ENCODE data around the gene GRAMD2A.

GRAMD2A gene

DNA sequence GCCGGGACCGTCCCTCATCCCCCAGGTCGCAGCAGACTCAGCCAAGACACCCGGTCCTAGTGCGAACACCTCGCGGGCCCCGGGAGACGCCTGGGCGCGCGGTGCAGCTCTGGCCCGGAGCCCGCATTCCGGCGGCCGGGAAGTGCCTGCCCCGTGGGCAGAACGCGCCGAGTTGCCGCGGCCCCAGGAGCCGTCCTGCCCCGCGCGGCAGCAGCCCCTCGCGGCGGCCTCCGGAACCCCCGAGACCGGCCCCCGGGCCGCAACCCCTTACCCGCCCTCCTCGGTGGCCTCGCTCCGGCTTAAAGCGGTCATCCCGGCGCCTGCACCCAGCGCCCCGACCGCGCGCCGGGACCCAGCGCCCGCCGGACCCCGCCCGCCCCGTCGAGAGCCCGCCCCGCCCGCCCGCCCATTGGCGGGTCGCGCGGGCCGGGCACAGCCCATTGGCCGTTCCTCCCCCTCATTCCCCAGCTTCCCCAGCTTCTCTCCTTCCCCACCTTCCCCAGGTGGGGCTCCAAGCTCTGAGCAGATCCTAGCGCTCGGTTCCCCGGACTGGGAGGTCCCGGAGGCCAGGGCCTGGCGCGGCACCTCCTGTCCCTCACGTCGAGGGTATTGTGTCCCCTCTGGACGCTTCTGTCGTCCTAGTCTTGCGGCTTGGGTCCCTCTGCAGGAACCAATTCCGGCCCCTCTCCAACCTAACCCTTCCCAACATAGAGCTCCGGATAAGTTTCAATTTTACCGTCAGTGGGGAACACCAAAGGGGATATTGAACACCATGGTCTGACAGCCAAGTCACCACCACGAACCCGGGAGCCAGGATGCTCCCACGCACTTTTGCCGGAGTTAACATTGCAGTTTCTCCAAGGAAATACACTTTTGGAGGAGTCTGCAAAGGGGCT is at the start of gene GRAMD2A:
Gene GRAMD2A, minus strand, starts transcription at position 328 of the 896 bp plus-strand sequence.
- Histone ChIP-seq H3K4me1 (ENCODE audit: control insufficient read depth in 1 of 2, insufficient read depth in 1 of 2, low read depth in 1 of 2, low read length in 1 of 2) (peaks cover 24 to 25% of the 10 kb centered on the region in 2 experiments), H3K4me3 (ENCODE audit: low read depth in 1 of 2, low read length in 1 of 2) (peak within 1 kb of the TSS; percentile 49 to 55), H3K27me3 (peaks cover 30% of the 10 kb centered on the region), H3K9me3 (no peaks in the 10 kb centered on the region), H3K27ac (no peak within 1 kb of the TSS), H3K36me3 (peaks cover 48% of the 10 kb centered on the region)
- TF ChIP-seq, protein P1, sequence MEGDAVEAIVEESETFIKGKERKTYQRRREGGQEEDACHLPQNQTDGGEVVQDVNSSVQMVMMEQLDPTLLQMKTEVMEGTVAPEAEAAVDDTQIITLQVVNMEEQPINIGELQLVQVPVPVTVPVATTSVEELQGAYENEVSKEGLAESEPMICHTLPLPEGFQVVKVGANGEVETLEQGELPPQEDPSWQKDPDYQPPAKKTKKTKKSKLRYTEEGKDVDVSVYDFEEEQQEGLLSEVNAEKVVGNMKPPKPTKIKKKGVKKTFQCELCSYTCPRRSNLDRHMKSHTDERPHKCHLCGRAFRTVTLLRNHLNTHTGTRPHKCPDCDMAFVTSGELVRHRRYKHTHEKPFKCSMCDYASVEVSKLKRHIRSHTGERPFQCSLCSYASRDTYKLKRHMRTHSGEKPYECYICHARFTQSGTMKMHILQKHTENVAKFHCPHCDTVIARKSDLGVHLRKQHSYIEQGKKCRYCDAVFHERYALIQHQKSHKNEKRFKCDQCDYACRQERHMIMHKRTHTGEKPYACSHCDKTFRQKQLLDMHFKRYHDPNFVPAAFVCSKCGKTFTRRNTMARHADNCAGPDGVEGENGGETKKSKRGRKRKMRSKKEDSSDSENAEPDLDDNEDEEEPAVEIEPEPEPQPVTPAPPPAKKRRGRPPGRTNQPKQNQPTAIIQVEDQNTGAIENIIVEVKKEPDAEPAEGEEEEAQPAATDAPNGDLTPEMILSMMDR (IDR thresholded peaks at IDR 0.05): no peak

DNA sequence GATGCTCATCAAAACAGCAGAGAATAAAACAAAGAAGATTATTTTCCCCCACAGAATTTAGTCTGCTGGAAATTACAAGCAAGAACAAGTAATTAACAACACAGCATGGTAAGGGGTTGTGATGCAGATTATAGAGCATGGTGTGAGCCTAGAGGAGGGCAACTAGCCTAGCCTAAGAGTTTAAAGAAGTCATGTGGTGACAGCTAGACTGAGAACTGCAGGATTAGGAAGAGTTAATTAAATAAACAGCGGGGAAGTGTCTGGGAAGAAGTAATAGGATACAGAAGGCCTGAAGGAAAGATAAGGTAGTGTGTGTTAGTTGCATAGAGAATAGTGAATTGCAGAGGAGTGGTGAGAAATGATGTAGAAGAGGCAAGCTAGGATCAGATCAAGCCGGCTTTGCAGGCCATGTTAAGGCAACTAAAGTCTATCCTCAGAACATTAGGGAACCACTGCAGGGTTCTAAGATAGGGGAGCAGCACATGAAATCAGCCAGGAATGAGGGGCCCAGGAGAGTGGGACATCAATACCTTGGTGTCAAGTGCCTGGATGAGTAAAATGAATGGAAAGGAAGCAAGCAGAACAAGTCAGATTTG is 45.3 kb upstream of the GRAMD2A start:
- H3K9me3 ChIP-seq: no peaks in the 10 kb centered on the region
- TF ChIP-seq, protein P1 (IDR thresholded peaks at IDR 0.05): no peak
- H3K4me3 ChIP-seq (ENCODE audit: low read depth in 1 of 2, low read length in 1 of 2): no peak overlapping the region
- no peaks in the 10 kb centered on the region for H3K27me3 ChIP-seq
- peaks cover 3 to 4% of the 10 kb centered on the region in 2 experiments for H3K4me1 ChIP-seq (ENCODE audit: control insufficient read depth in 1 of 2, insufficient read depth in 1 of 2, low read depth in 1 of 2, low read length in 1 of 2)
- H3K27ac ChIP-seq: no peak overlapping the region
- peaks cover 40% of the 10 kb centered on the region for H3K36me3 ChIP-seq

DNA sequence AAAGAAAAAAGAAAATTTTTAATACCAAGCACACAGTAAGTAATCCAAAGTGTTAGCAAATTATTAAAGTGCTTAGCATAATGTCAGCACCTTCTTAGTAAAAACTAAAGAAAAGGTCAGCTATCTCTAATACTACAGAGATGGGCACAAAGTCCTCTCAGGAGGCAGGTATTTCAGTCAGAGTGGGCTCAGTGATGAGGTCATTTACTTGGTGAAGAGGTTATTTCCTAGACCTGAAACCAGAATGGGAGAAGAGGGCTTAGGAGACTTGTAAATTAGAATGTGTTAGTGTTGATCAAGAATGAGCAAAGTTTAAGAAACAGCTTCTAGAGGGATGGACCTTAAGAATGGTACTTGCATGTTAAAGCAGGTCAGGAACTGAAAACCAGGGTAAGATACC is 42.1 kb upstream of the GRAMD2A start:
- Histone ChIP-seq H3K27me3 (no peaks in the 10 kb centered on the region), H3K9me3 (no peaks in the 10 kb centered on the region), H3K4me3 (ENCODE audit: low read depth in 1 of 2, low read length in 1 of 2) (no peak overlapping the region), H3K27ac (no peak overlapping the region), H3K36me3 (peaks cover 36% of the 10 kb centered on the region), H3K4me1 (ENCODE audit: control insufficient read depth in 1 of 2, insufficient read depth in 1 of 2, low read depth in 1 of 2, low read length in 1 of 2) (peaks cover 20 to 22% of the 10 kb centered on the region in 2 experiments)
- TF ChIP-seq, protein P1 (IDR thresholded peaks at IDR 0.05): no peak

DNA sequence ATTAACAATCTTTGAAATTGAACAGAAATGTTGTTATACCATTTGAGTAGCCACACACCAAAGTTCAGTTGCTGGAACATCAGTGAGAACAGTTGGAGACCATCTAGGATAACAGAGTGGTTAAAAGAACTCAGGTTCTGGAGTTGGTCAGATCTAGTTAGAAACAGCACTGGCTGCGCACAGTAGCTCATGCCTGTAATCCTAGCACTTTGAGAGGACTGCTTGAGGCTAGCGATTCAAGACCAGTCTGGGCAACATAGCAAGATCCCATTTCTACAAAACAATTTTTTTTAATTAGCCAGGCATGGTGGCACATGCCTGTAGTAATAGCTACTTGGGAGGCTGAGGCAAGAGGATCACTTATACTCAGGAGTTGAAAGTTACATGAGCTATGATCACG is 41.0 kb upstream of the GRAMD2A start:
- TF ChIP-seq, protein P1 (IDR thresholded peaks at IDR 0.05): no peak
- peaks cover 20 to 22% of the 10 kb centered on the region in 2 experiments for H3K4me1 ChIP-seq (ENCODE audit: control insufficient read depth in 1 of 2, insufficient read depth in 1 of 2, low read depth in 1 of 2, low read length in 1 of 2)
- no peaks in the 10 kb centered on the region for H3K9me3 ChIP-seq
- no peaks in the 10 kb centered on the region for H3K27me3 ChIP-seq
- no peak overlapping the region for H3K4me3 ChIP-seq (ENCODE audit: low read depth in 1 of 2, low read length in 1 of 2)
- H3K36me3 ChIP-seq: peaks cover 27% of the 10 kb centered on the region
- no peak overlapping the region for H3K27ac ChIP-seq

DNA sequence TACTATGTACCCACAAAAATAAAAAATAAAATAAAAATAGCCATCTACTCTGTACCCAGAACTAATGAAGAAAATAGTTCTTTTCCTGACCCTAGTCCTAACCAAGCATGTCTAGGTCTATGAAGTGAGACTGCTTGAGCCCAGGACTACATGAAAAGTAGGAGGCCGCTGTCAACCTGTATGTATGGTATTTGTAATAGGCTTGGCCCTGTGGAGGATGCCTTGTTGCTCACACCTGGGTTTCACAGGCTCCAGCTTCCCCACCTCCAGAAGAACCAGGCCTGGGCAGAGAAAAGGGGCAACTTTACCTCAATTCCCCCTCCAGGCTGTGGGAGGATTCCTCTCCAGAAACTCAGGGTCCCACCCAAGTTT is 40.3 kb upstream of the GRAMD2A start:
- Histone ChIP-seq H3K27ac (peak overlapping the region; percentile 79), H3K27me3 (no peaks in the 10 kb centered on the region), H3K36me3 (peaks cover 24% of the 10 kb centered on the region), H3K4me3 (ENCODE audit: low read depth in 1 of 2, low read length in 1 of 2) (peak overlapping the region in 1 of 2 experiments; percentile 26), H3K9me3 (no peaks in the 10 kb centered on the region), H3K4me1 (ENCODE audit: control insufficient read depth in 1 of 2, insufficient read depth in 1 of 2, low read depth in 1 of 2, low read length in 1 of 2) (peaks cover 20 to 22% of the 10 kb centered on the region in 2 experiments)
- TF ChIP-seq, protein P1 (IDR thresholded peaks at IDR 0.05): no peak

Data from neutrophil (primary cell).